COR-L47 (cell line): ENCODE results near the gene UPF2.
"Not testable (repeated sequence)": the region's sequence is repeated elsewhere in the genome, so short reads cannot be mapped to it uniquely, and the experiment has no call there.

Experiments
- DNase-seq: peaks from one replicate; lab custom pipeline; 2025; lab: John Stamatoyannopoulos, UW

UPF2 gene

DNA sequence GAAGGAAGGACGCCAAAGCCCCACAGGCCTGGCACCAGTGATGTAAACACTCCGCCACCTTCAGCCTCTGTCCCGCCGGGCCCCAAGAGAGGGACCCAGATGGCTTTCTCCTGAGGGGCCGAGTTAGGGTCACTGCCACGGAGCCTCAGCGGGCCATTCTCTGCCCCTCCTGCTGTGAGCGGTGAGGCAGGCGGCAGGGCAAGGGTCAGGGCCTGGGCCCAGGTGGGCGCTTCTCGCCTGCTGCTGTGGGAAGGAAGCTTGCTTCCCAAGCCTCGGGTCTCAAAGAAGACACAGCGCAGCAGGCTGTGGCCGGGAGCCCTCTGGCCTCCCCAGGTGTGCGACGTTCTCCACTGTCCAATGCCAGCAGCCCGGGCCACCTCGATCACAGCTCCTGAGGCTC is 134.7 kb downstream of the UPF2 start:
- no peak for DNase-seq

GRCh38 chr10:11906714-11907113 is 135.9 kb downstream of the UPF2 start:
- DNase-seq, result no peak

GRCh38 chr10:11902646-11903045 is 140.0 kb downstream of the UPF2 start:
- DNase-seq, result no peak

GRCh38 chr10:11901833-11902475 is 140.7 kb downstream of the UPF2 start:
- DNase-seq, result no peak

DNA sequence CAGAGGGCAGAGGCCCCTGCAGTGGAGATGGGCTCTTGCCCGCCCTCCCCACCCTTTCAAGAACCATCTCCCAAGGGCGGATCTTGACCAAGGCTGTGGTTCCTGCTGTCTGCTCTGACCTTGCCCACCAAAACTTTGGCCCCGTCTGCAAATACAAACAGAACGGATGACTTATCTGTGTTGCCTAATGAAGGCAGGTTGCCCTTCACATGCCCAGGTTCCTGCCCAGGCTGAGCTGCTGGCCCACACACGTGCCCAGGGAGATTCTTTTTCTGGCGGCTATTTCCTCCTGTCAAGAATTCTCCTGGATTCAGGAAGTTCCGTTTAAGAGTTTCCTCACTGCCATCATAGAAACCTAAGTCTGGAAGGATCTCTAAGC is 141.2 kb downstream of the UPF2 start:
- DNase-seq, result no peak

GRCh38 chr10:11901036-11901301 is 141.6 kb downstream of the UPF2 start:
- no peak for DNase-seq

DNA sequence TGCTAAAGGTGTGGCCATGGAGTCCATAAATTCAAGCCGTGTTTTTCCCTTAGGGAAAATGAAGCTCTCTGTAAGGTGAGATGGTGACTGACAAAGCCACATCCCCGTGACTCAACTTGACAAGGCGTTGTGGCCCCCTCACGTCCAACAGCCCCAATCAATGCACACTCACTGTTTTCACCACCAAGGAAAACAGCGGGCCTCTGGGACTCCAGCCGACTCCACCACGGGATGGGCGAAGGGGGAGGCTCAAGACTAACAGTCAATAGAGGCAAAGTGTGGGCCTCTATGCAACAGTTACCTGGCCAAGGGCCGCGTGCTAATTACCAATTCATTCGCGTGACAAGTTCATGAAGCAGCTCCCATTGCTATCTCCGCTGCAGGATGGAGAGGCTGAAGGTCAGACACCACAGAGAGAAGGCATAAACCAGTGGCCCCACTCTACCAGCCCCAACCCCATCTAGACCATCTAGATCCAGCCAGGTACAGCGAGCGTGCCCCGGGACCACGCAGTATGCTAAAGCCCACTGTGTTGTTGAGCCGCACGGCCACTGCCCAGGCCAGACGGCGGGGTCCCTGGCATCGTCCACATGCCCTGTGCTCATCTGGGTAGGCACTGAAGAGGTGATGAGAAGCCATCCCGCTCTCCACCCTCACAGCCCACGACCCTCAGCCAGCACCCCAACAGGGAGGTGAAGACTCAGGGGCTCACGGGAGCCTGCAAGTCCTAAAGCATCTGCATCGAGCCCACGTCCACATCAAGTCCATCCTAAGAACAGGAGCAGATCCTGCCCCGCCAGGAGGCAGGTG is 143.3 kb downstream of the UPF2 start:
- no peak for DNase-seq

DNA sequence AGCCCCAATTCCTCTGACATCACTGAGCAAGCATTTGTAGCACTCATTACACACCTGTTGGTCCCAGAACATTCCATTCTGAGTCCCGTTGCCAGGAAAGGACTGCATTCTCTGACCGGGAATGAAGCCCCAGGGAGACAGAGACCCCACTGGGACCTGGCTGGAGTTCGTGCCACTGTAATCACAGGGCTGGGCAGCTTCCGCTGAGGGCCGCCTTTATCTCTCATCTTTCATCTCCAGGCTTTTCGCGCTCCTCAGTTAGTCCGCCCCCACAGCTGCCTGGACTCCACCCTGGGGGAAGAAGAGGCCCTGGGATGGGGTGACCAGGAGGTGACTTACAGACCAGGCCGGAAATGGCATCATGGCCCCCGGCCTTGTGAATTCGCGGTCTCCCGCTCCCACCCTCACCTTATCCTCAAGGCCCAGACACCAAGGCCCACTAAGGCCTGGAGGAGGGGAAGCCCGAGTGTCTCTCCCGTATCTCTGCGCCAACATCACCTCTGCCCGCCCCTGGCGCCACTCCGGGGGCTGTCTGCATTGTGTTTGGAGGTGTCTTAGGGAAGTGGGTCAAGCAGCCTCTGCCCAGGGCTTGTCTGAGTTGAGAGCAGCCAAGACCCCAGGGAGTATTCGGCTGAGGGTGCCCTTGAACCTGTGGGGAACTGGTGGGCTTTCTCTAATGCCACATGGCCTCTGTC is 144.1 kb downstream of the UPF2 start:
- DNase-seq, result no peak

DNA sequence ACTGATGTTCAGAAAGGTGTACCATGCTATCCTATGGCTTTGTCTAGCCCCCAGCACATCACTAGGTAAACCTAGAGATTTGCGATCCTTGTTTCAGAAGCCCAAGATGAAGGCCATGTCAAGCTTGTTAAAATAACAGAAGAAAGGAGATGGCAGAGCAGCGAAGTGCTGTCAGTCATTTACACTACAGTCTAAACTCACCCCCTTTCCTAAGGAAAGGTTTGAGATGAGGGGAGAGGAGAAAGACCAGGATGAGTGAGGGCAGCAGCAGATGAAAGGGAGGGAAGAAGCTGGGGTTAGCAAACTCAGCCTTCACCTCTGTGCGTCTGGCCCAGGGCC is 144.6 kb downstream of the UPF2 start:
- DNase-seq, result no peak

- no peak for DNase-seq
These were observed 145.9 kb downstream of the UPF2 start for GRCh38 chr10:11896549-11897200.

DNA sequence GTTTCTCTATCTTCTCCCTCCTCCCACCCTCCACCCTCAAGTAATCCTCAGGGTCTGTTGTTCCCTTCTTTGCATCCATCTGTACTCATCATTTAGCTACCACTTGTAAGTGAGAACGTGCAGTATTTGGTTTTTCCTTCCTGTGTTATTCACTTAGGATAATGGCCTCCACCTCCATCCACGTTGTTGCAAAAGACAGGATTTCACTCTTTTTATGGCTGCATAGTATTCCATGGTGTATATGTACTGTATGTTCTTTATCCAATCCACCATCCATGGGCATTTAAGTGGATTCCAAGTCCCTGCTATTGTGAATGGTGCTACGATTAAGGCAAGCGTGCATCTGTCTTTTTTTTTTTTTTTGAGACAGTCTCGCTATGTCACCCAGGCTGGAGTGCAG is 147.0 kb downstream of the UPF2 start:
- no peak for DNase-seq

DNA sequence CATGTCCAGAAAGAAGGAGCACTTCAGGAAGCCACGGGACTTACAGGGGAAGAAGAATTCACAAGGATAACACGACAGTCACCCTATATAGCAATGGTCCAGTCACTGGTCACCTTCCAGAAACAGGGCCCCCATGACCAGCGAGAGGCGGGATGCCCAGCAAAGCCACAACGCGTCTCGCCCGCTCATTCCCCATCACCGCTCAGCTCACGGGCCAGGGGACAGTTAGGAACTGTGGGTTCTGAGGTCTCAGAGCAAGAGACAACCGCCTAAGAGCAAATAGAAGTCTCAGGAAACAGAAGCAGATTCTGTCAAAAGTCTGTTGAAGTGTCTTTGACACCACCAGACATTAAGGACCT is 147.5 kb downstream of the UPF2 start:
- no peak for DNase-seq

DNA sequence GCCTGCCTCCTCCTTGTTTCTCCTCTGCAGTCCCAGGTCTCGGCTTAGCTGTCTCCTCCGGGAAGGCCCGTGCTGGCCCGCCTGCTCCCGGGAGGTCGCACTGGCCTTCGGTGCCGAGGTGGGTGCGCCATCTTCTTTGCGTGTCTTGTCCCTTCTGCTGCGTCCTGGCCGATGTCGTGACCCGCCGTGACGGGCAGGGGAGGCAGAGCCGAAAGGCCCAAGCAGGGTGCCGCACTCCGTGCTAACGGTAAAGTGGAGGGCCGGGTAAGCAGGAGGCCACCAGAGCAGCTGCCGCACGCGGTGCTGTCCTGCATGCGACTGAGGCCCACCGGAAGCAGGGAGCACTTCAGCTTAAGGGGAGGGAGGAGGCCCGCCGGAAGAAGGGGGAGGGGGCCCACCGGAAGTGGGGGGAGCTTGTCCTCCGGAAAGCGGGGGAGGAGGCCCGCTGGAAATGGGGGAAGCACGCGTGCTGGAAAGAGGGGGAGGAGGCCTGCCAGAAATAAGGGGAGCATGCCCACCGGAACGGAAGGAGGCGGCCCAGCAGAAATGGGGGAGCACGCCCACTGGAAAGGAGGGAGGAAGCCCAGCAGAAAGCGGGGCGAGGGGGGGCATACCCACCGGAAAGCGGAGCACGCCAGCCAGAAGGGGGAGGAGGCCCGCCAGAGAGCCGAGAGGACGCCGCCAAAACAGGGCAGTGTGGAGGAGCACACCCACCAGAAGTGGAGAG is 148.1 kb downstream of the UPF2 start:
- DNase-seq, result no peak

- no peak for DNase-seq
These were observed 148.8 kb downstream of the UPF2 start for GRCh38 chr10:11893749-11894278.

DNA sequence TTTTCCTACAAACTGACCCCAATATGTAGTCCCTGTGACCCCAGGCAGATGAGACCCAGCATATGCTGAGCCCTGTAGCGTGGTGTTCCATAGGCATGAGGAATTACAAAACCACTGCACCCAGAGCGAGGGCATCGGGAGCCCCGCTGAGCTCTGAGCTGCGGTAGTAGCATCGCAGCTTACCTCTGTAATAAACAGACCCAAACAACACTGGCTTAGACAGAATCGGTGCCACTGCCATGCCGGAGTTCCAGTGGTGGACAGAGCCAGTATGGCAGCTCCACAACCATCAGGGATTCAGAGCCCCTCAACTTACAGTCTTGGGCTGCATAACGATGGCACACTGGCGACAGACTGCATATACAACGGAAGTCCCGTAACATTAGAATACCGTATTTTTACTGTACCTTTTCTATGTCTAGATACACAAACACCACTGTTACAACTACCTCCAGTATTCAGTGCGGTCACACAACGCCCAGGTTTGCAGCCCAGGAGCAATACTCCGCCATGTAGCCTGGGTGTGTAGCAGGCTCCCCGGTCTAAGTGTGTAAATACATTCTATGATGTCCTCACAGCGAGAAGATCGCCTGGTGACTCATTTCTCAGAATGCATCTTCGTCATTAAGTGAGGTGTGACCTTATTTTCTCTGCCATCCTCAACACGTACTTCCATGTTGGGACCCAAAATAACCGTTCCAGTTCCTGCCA is 150.7 kb downstream of the UPF2 start:
- no peak for DNase-seq

- not testable (repeated sequence) for DNase-seq
These were observed 153.3 kb downstream of the UPF2 start for GRCh38 chr10:11889263-11889662.

- DNase-seq, result no peak
These were observed 155.0 kb downstream of the UPF2 start for GRCh38 chr10:11887381-11888227.

GRCh38 chr10:11886851-11887250 is 155.8 kb downstream of the UPF2 start:
- no peak for DNase-seq

DNA sequence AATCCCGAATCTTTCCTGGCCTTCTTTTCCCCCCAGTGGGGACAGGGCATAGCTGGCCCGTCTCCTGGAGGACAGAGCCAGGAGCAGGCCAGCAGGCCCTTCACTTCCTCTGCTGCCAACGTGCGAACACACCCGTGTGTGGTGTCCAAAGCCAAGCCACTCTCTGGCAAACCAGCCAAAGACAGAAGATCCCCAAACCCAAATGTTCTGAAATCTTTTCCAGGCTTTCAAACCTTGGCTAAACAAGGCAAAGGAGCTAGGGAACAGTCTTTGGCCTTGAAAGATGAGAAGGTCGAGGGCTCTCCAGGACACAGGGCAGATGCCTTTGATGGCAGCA is 156.5 kb downstream of the UPF2 start:
- no peak for DNase-seq

DNA sequence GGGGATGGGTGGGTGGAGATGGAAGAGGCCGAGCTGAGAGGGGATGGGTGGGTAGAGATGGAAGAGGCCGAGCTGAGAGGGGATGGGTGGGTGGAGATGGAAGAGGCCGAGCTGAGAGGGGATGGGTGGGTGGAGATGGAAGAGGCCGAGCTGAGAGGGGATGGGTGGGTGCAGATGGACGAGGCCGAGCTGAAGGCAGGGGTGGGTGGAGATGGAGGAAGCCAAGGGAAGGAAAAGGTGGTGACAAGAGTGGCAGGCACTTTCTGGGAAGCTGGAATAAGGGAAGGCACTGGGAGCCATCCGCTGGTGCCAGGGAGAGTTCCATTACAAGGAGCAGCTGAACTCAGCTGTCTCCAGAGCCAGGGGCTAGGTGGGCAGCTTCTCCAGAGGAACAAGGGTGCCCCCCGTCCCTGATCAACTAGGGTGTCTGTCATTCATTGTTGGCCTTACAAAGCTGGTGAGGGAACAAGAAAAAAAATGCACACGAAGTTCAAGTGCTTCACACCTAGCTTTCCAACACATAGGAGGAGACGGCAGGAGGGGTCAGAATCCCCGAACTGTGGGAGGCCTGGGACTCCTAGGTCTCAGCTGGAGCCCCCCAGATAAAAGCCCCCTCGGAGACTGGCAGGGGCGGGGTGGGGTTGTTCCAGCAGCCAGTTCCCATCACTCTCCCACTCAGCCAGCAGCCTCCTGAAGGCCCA is 157.0 kb downstream of the UPF2 start:
- no peak for DNase-seq
